ENCODE results near the gene TMEM54. TPM values are rescaled to one million over a fixed set of nuclear protein-coding genes. Genes with fewer than 3 reads are reported as not detected.

TMEM54 gene
- total and polyA plus RNA-seq, 2 of the 13 experiments (the other 11 are each of a cell fraction or from before 2014, with no cell fraction given), result 2.5 to 2.9 TPM

GRCh38 chr1:32933742-32934322 is 32.6 kb upstream of the TMEM54 start (continued):
- TF ChIP-seq ETS1 (CRISPR knock-in tag; IDR thresholded peaks at IDR 0.05) (no peak), SAP130 (CRISPR knock-in tag; IDR thresholded peaks at IDR 0.05; ENCODE audit: low read depth) (peak; percentile 89), UBTF (CRISPR knock-in tag; IDR thresholded peaks at IDR 0.05) (peak; percentile 21; the same call in 1 of the 2 replicates), MAFF (IDR thresholded peaks at IDR 0.05; ENCODE audit: low read depth, low read length) (no peak), THYN1 (CRISPR knock-in tag; IDR thresholded peaks at IDR 0.05; ENCODE audit: borderline replicate concordance, low read depth) (no peak), FOXJ3 (CRISPR knock-in tag; IDR thresholded peaks at IDR 0.05; ENCODE audit: borderline replicate concordance) (no peak), ZBTB7A (CRISPR knock-in tag; IDR thresholded peaks at IDR 0.05) (no peak), HDAC1 (CRISPR knock-in tag; IDR thresholded peaks at IDR 0.05) (peak; percentile 73), ZNF101 (CRISPR knock-in tag; IDR thresholded peaks at IDR 0.05; ENCODE audit: borderline replicate concordance, low read depth) (no peak), HBP1 (CRISPR knock-in tag; IDR thresholded peaks at IDR 0.05; ENCODE audit: low read depth) (no peak), SMYD3 (CRISPR knock-in tag; IDR thresholded peaks at IDR 0.05) (peak; percentile 61; the same call in 1 of the 2 replicates), ZBTB37 (CRISPR knock-in tag; IDR thresholded peaks at IDR 0.05) (no peak), ZNF354B (CRISPR knock-in tag; IDR thresholded peaks at IDR 0.05) (0 out of 2 replicates have a peak, but pooled peaks have one; percentile 32), DNMT1 (CRISPR knock-in tag; IDR thresholded peaks at IDR 0.05) (no peak), ZNF569 (CRISPR knock-in tag; IDR thresholded peaks at IDR 0.05; ENCODE audit: borderline replicate concordance) (no peak), ZNF781 (CRISPR knock-in tag; IDR thresholded peaks at IDR 0.05; ENCODE audit: borderline replicate concordance, not compliant biosample characterization) (no peak), HIC2 (CRISPR knock-in tag; IDR thresholded peaks at IDR 0.05; ENCODE audit: low read depth) (peak; percentile 54; the same call in 1 of the 2 replicates), ZSCAN30 (CRISPR knock-in tag; IDR thresholded peaks at IDR 0.05) (no peak), GLI4 (CRISPR knock-in tag; IDR thresholded peaks at IDR 0.05; ENCODE audit: borderline replicate concordance) (no peak), KDM3A (CRISPR knock-in tag; IDR thresholded peaks at IDR 0.05; ENCODE audit: low read depth) (0 out of 2 replicates have a peak, but pooled peaks have one; percentile 43), NR2F2 (IDR thresholded peaks at IDR 0.05; ENCODE audit: borderline replicate concordance, low read depth) (no peak), ZNF30 (CRISPR knock-in tag; IDR thresholded peaks at IDR 0.05) (no peak)
